ENCODE data around the gene GTF3C5. TPM values are rescaled to one million over a fixed set of nuclear protein-coding genes. Genes with fewer than 3 reads are reported as not detected.

The GTF3C5 gene
- total RNA-seq, 1 experiment from 2014 or later: 104 TPM

DNA sequence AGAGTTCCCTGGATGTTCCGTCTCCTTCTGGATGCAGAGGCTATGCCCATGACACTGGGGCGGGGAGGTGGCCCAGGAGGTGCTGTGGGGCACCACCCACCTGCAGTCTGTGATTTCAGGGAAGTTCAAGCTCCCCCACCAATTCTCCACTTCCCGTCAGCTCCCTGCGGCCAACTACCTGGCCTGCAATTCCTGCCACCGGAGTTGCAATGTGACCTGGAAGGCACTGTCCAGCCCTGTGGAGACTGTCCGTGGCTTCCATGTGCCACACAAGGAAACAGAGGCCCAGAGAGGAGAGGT is 35.7 kb upstream of the GTF3C5 start:
- ATAC-seq: no peak
- H3K27ac Mint-ChIP-seq: no peak overlapping the region
- H3K9me3 Mint-ChIP-seq: peaks cover 5% of the 10 kb centered on the region
- TF ChIP-seq ELF4 (CRISPR knock-in tag; IDR thresholded peaks at IDR 0.05; ENCODE audit: low read depth) (no peak), FOXP1 (CRISPR knock-in tag; IDR thresholded peaks at IDR 0.05; ENCODE audit: borderline replicate concordance) (0 out of 2 replicates have a peak, but pooled peaks have one; percentile 34)
- POLR2A ChIA-PET: no interaction called here
- no peak overlapping the region for H3K4me3 Mint-ChIP-seq
- H3K4me1 Mint-ChIP-seq: peaks cover 37% of the 10 kb centered on the region
- no peak for DNase-seq (ENCODE audit: low spot score)
- H3K27me3 Mint-ChIP-seq (ENCODE audit: low read depth): peaks cover 5% of the 10 kb centered on the region
- no peaks in the 10 kb centered on the region for H3K36me3 Mint-ChIP-seq
- CTCF ChIA-PET: interaction anchor here (1.2 to 3.8 kb wide), 6 partner anchors 9 to 149 kb away, joined by 4 to 25 read pairs (median 6); partner anchors contain the start of genes GFI1B and GTF3C5

DNA sequence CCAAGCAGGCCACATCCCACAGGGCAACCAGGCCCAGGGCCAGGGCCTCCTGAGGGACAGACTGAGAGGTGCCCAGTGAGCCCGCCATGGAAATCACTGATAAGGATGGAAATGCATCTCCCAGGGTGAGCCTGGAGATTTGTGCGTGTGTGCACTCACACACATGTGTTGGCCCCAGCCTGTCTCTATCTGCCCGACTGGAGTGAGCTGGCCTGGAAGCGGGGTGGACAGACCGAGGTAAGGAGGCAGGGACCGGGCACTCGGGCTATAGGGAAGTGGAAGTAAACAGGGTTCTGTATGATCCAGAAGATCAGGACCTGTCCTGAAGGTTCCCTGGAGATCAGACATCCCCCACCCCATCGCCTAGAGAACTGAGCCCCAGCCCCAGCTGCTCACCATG is 34.9 kb upstream of the GTF3C5 start:
- DNase-seq (ENCODE audit: low spot score): peak; percentile 7
- H3K4me1 Mint-ChIP-seq: peaks cover 37% of the 10 kb centered on the region

GRCh38 chr9:132996526-132996925 is 34.3 kb upstream of the GTF3C5 start:
- POLR2A ChIA-PET: no interaction called here
- CTCF ChIA-PET: interaction anchor here (1.0 to 3.8 kb wide), 2 partner anchors 25 to 26 kb away, joined by 3 to 25 read pairs; no protein-coding TSS in a partner anchor
- H3K27me3 Mint-ChIP-seq (ENCODE audit: low read depth): peaks cover 20% of the 10 kb centered on the region
- peaks cover 37% of the 10 kb centered on the region for H3K4me1 Mint-ChIP-seq
- H3K9me3 Mint-ChIP-seq: no peaks in the 10 kb centered on the region
- no peak overlapping the region for H3K4me3 Mint-ChIP-seq
- ATAC-seq: no peak
- no peak for TF ChIP-seq CBFB (CRISPR knock-in tag; IDR thresholded peaks at IDR 0.05; ENCODE audit: low read depth)
- no peak for TF ChIP-seq FOXJ3 (CRISPR knock-in tag; IDR thresholded peaks at IDR 0.05; ENCODE audit: borderline replicate concordance)
- TF ChIP-seq ETV6 (CRISPR knock-in tag; IDR thresholded peaks at IDR 0.05): no peak
- TF ChIP-seq ZNF423 (CRISPR knock-in tag; IDR thresholded peaks at IDR 0.05): no peak
- H3K36me3 Mint-ChIP-seq: no peaks in the 10 kb centered on the region
- peak; percentile 13 for DNase-seq (ENCODE audit: low spot score)
- no peak overlapping the region for H3K27ac Mint-ChIP-seq

More for the DNA sequence above, 34.9 kb upstream of the GTF3C5 start:
- Mint-ChIP-seq H3K4me3 (no peak overlapping the region), H3K27ac (no peak overlapping the region), H3K36me3 (no peaks in the 10 kb centered on the region), H3K9me3 (no peaks in the 10 kb centered on the region), H3K27me3 (ENCODE audit: low read depth) (peaks cover 13% of the 10 kb centered on the region)
- CTCF ChIA-PET: interaction anchor here (1.0 to 3.8 kb wide), 2 partner anchors 24 to 27 kb away, joined by 3 to 25 read pairs; no protein-coding TSS in a partner anchor
- ATAC-seq: no peak
- no peak for TF ChIP-seq HMGXB4 (CRISPR knock-in tag; IDR thresholded peaks at IDR 0.05)
- TF ChIP-seq EMX1 (CRISPR knock-in tag; IDR thresholded peaks at IDR 0.05): no peak
- TF ChIP-seq ZNF671 (CRISPR knock-in tag; IDR thresholded peaks at IDR 0.05): no peak
- no peak for TF ChIP-seq FOXK1 (CRISPR knock-in tag; IDR thresholded peaks at IDR 0.05)
- TF ChIP-seq ZNF317 (CRISPR knock-in tag; IDR thresholded peaks at IDR 0.05; ENCODE audit: borderline replicate concordance, low read depth): no peak
- TF ChIP-seq, protein P1, sequence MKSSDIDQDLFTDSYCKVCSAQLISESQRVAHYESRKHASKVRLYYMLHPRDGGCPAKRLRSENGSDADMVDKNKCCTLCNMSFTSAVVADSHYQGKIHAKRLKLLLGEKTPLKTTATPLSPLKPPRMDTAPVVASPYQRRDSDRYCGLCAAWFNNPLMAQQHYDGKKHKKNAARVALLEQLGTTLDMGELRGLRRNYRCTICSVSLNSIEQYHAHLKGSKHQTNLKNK (CRISPR knock-in tag; IDR thresholded peaks at IDR 0.05): no peak
- no peak for TF ChIP-seq CDX4 (CRISPR knock-in tag; IDR thresholded peaks at IDR 0.05; ENCODE audit: borderline replicate concordance)
- TF ChIP-seq ZNF219 (CRISPR knock-in tag; IDR thresholded peaks at IDR 0.05; ENCODE audit: borderline replicate concordance): no peak
- POLR2A ChIA-PET: no interaction called here

- no peaks in the 10 kb centered on the region for H3K9me3 Mint-ChIP-seq
- H3K4me1 Mint-ChIP-seq: peaks cover 31% of the 10 kb centered on the region
- ChIA-PET POLR2A (interaction anchor here (0.7 kb wide), 1 partner anchor 522 kb away, joined by 3 read pairs; no protein-coding TSS in a partner anchor), CTCF (no interaction called here)
- H3K36me3 Mint-ChIP-seq: no peaks in the 10 kb centered on the region
- DNase-seq (ENCODE audit: low spot score) (no peak), ATAC-seq (no peak)
- H3K27ac Mint-ChIP-seq: no peak overlapping the region
- H3K27me3 Mint-ChIP-seq (ENCODE audit: low read depth): peaks cover 31% of the 10 kb centered on the region
- H3K4me3 Mint-ChIP-seq: no peak overlapping the region
- TF ChIP-seq GTF2I (CRISPR knock-in tag; conservative IDR thresholded peaks at IDR 0.05) (no peak), ATF1 (CRISPR knock-in tag; IDR thresholded peaks at IDR 0.05) (no peak), SP1 (CRISPR knock-in tag; conservative IDR thresholded peaks at IDR 0.05) (no peak), ZNF281 (CRISPR knock-in tag; IDR thresholded peaks at IDR 0.05) (no peak), PRRX2 (CRISPR knock-in tag; IDR thresholded peaks at IDR 0.05) (no peak), NR3C1 (CRISPR knock-in tag; conservative IDR thresholded peaks at IDR 0.05; ENCODE audit: low read depth) (no peak)
- TF ChIP-seq, protein P2, sequence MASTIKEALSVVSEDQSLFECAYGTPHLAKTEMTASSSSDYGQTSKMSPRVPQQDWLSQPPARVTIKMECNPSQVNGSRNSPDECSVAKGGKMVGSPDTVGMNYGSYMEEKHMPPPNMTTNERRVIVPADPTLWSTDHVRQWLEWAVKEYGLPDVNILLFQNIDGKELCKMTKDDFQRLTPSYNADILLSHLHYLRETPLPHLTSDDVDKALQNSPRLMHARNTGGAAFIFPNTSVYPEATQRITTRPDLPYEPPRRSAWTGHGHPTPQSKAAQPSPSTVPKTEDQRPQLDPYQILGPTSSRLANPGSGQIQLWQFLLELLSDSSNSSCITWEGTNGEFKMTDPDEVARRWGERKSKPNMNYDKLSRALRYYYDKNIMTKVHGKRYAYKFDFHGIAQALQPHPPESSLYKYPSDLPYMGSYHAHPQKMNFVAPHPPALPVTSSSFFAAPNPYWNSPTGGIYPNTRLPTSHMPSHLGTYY (CRISPR knock-in tag; IDR thresholded peaks at IDR 0.05): no peak
- TF ChIP-seq, protein P3, sequence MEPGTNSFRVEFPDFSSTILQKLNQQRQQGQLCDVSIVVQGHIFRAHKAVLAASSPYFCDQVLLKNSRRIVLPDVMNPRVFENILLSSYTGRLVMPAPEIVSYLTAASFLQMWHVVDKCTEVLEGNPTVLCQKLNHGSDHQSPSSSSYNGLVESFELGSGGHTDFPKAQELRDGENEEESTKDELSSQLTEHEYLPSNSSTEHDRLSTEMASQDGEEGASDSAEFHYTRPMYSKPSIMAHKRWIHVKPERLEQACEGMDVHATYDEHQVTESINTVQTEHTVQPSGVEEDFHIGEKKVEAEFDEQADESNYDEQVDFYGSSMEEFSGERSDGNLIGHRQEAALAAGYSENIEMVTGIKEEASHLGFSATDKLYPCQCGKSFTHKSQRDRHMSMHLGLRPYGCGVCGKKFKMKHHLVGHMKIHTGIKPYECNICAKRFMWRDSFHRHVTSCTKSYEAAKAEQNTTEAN (CRISPR knock-in tag; IDR thresholded peaks at IDR 0.05): no peak
These were observed 33.2 kb upstream of the GTF3C5 start for GRCh38 chr9:132997591-132997990.

All from WTC11 (cell line).